GM10266 (cell line): ENCODE measurements around the gene RXFP3.

Experiments
- DNase-seq: peaks from one replicate; pipeline ENCODE4 v3.0.0; 2012; ENCODE audit errors: extremely low spot score
- CTCF ChIP-seq: IDR thresholded peaks from 2 replicates; pipeline ENCODE4 v1.5.1; 2012; ENCODE audit warnings: mild to moderate bottlenecking, low read depth; ENCODE audit not compliant: control insufficient read depth, insufficient read depth; ENCODE audit errors: missing control alignments

The RXFP3 gene

GRCh38 chr5:33968211-33969005 lies 32.2 kb downstream of the RXFP3 start:
- TF ChIP-seq CTCF: no peak
- no peak for DNase-seq

DNA sequence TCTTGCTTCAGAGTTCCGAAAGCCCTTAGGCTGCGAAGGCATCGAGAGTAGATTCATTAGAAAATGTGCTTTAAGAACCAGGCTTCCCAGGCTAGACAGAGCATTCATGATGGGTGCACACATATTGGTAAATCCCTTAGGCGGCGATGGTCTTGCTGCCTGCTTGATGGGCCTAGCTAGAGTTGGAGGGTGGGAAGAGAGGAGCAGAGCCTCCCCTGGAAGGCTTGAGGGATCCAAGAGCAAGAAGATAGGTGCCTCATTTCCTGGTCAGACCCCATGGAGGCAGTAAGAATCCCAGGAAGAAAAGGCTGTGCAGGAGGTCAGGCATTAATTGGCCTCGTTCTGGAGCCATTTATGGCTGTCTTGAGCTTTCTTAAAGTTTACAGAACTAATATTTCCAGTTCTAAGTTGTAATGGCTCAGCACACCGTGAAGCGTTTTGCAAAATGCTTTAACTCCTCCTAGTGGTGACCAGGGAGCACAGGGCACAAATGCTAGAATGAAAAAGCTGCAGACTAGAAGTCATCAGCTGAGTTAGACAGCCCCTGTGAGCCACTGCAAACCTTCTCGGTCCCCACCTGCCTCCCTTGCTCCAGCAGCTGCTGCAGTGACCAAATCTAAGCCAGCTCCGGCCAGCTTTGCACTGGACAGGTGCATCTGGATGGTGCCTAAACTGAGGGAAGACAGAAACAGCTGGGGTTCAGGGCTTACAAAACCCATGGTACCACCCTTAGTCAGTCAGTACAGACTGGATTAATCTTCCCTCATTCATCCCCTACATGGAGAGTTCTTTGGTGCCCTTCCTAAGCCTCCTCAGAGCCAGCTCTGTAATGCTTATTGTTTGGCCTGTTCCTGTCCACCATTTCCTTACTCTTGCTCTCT lies 33.6 kb downstream of the RXFP3 start:
- peak; percentile 92 for TF ChIP-seq CTCF
- DNase-seq: peak; percentile 67

GRCh38 chr5:33973271-33973670 lies 37.1 kb downstream of the RXFP3 start:
- DNase-seq: peak; percentile 37
- TF ChIP-seq CTCF: no peak

DNA sequence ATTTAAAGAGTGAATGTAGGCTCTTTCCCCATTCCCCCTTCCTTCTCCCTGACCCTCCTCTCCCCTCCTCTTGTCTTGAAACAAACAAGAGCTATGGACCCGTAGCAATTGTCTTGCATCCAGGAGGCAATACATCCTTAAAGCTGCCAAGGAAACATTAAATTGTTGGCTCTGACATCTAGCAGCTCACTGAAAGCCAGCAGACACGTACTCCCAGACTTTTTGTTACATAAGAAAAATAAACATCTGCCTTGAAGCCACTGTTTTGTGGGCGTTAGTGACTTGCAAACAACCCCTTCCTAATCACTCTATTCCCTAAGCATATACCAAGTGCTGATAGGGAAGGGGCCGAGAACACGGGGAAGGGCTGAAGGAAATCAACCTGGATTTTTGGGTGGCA lies 39.7 kb downstream of the RXFP3 start:
- no peak for DNase-seq
- no peak for TF ChIP-seq CTCF

GRCh38 chr5:33976307-33976706 lies 40.1 kb downstream of the RXFP3 start:
- DNase-seq: no peak
- no peak for TF ChIP-seq CTCF

- no peak for DNase-seq
Observed at GRCh38 chr5:33978306-33978705, 42.1 kb downstream of the RXFP3 start.

More at GRCh38 chr5:33978306-33978705, 42.1 kb downstream of the RXFP3 start:
- TF ChIP-seq CTCF: no peak
